ENCODE measurements around the gene SAMD14. TPM values are rescaled to one million over a fixed set of nuclear protein-coding genes. Genes with fewer than 3 reads are reported as not detected.

Gene SAMD14
- total RNA-seq, 2 experiments from 2014 or later, result 0.77 to 1.1 TPM

DNA sequence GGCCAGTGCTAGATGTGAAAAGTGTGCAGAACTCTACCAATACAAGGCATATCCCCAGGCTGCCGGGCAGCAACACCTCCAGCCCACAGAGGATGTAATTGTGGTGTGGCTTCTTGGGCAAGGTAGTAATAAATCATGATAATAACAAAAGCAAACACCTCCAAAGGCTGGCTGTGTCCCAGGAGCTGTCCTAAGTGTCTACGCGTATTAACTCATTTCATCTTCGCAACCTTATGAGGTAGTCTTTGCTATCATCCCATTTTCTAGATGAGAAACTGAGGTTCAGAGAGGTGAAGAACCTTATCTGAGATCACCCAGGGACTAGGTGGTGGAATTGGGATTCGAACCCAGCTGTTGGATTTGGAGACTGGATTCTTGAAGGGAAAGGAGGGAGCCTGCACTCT is 29.5 kb downstream of the SAMD14 start:
- CTCF ChIA-PET, result interaction anchor here (0.6 to 3.8 kb wide), 2 partner anchors 13 to 260 kb away, joined by 3 to 24 read pairs; no protein-coding TSS in a partner anchor
- H3K9me3 Mint-ChIP-seq (ENCODE audit: low read depth), result no peaks in the 10 kb centered on the region
- no peaks in the 10 kb centered on the region for H3K27me3 Mint-ChIP-seq
- H3K27ac Mint-ChIP-seq, result no peak overlapping the region
- H3K4me1 Mint-ChIP-seq, result peaks cover 9% of the 10 kb centered on the region
- POLR2A ChIA-PET, result no interaction called here
- ATAC-seq (no peak), DNase-seq (no peak)
- H3K36me3 Mint-ChIP-seq (ENCODE audit: low read depth), result no peaks in the 10 kb centered on the region
- no peak overlapping the region for H3K4me3 Mint-ChIP-seq
- intact Hi-C loops (cut with DNase I, micrococcal nuclease), result no loop called here

DNA sequence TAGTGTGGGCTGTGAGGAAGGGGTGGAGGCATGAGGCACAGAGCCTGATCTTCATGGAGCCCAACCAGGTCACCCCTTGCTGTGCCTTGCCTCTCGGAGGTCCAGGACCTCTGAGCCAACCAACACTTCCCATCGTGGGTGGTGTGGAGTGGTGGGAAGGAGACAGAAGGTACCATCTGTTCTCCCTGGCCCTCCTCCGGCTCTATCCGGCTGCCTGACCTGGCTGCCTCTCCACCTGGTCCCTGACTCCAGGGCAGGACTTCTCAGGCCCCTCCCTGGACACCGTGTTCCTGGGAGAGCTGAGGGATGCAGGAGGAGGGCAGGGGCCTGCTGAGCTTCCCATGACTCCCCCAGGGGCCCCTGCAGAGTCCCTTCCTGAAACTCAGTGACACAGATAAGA is 31.0 kb downstream of the SAMD14 start:
- intact Hi-C loops (cut with DNase I, micrococcal nuclease), result loop anchor here in 1 of 2 experiments (10.0 kb wide), 1 partner anchor 196 kb away; no protein-coding TSS in a partner anchor
- H3K9me3 Mint-ChIP-seq (ENCODE audit: low read depth), result no peaks in the 10 kb centered on the region
- CTCF ChIA-PET, result interaction anchor here (0.7 to 3.8 kb wide), 4 partner anchors 12 to 102 kb away, joined by 3 to 24 read pairs (median 4); no protein-coding TSS in a partner anchor
- POLR2A ChIA-PET, result no interaction called here
- H3K36me3 Mint-ChIP-seq (ENCODE audit: low read depth), result no peaks in the 10 kb centered on the region
- no peak overlapping the region for H3K4me3 Mint-ChIP-seq
- ATAC-seq, result no peak
- H3K4me1 Mint-ChIP-seq, result peaks cover 19% of the 10 kb centered on the region
- H3K27ac Mint-ChIP-seq, result no peak overlapping the region
- H3K27me3 Mint-ChIP-seq, result no peaks in the 10 kb centered on the region
- DNase-seq, result no peak

DNA sequence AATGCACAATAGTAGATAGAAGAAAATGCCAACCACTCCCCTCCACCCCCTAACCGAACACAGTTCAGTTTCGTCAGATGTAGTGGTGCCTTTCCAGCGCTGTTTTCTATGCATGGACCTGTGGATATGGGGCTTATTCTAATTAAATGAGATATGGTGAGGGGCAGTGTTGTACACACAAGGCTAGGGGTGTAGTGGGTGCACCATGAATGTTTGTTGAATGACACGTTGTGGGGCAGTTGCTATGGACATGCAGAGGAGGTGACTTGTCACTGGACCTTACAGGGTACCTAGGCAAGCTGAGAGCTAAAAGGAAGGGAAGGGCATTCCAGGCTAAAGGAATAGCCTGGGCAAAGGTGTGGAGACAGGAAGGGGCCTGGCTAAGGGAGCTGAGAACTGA is 31.4 kb downstream of the SAMD14 start:
- ChIA-PET POLR2A (no interaction called here), CTCF (interaction anchor here (0.7 to 3.8 kb wide), 7 partner anchors 11 to 236 kb away, joined by 3 to 24 read pairs (median 4); no protein-coding TSS in a partner anchor)
- Mint-ChIP-seq H3K4me1 (peaks cover 19% of the 10 kb centered on the region), H3K4me3 (no peak overlapping the region), H3K27me3 (no peaks in the 10 kb centered on the region), H3K27ac (no peak overlapping the region), H3K9me3 (ENCODE audit: low read depth) (no peaks in the 10 kb centered on the region), H3K36me3 (ENCODE audit: low read depth) (no peaks in the 10 kb centered on the region)
- intact Hi-C loops (cut with DNase I, micrococcal nuclease), result loop anchor here in 1 of 2 experiments (10.0 kb wide), 1 partner anchor 196 kb away; no protein-coding TSS in a partner anchor
- no peak for ATAC-seq
- DNase-seq, result no peak

DNA sequence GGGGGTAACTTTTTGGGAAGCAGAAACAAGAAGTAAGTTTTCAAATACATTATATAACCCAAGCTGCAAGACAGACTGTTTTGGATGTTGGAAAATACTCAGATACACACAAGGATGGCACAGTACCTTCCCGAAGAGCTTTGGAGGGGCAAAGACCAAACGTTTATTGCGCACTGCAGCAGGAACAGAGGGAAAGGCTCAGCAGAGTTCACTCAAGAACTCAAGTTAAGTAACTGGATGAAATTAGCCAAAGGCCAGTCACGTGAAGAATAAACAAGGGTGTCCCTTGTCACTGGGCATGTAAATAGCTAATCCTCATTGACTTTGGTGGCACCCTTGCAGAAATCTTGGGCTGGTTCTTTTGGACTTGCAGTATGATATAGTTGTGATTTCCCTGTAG is 32.0 kb downstream of the SAMD14 start:
- Mint-ChIP-seq H3K4me3 (no peak overlapping the region), H3K9me3 (ENCODE audit: low read depth) (no peaks in the 10 kb centered on the region), H3K4me1 (peaks cover 19% of the 10 kb centered on the region), H3K27me3 (no peaks in the 10 kb centered on the region), H3K36me3 (ENCODE audit: low read depth) (no peaks in the 10 kb centered on the region), H3K27ac (no peak overlapping the region)
- ChIA-PET POLR2A (no interaction called here), CTCF (interaction anchor here (0.6 to 3.8 kb wide), 7 partner anchors 11 to 235 kb away, joined by 3 to 24 read pairs (median 3); no protein-coding TSS in a partner anchor)
- intact Hi-C loops (cut with DNase I, micrococcal nuclease), result loop anchor here in 1 of 2 experiments (10.0 kb wide), 1 partner anchor 197 kb away; no protein-coding TSS in a partner anchor
- DNase-seq (no peak), ATAC-seq (no peak)

DNA sequence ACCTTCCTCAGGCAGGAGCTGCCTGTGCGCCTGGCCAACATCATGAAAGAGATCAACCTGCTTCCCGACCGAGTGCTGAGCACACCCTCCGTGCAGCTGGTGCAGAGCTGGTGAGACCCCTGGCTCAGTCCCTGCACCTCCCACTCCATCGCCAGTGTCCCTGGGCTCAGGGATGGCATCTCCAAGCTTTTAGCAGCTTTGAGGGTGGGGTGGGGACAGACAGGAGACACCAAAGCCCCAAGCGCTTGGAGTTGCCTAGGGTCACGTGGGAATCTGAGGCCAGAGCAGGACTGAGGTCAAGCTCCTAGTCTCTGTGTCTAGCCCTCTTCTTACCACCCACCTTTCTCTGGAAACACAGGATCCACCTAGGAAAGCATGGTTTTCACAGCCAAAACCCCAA is 32.5 kb downstream of the SAMD14 start:
- ChIA-PET CTCF (interaction anchor here (0.6 to 5.7 kb wide), 5 partner anchors 10 to 553 kb away, joined by 3 to 42 read pairs (median 6); no protein-coding TSS in a partner anchor), POLR2A (no interaction called here)
- H3K4me1 Mint-ChIP-seq, result peaks cover 19% of the 10 kb centered on the region
- H3K27me3 Mint-ChIP-seq, result no peaks in the 10 kb centered on the region
- H3K36me3 Mint-ChIP-seq (ENCODE audit: low read depth), result no peaks in the 10 kb centered on the region
- intact Hi-C loops (cut with DNase I, micrococcal nuclease), result loop anchor here in 1 of 2 experiments (10.0 kb wide), 1 partner anchor 197 kb away; no protein-coding TSS in a partner anchor
- DNase-seq (no peak), ATAC-seq (no peak)
- H3K4me3 Mint-ChIP-seq, result no peak overlapping the region
- no peaks in the 10 kb centered on the region for H3K9me3 Mint-ChIP-seq (ENCODE audit: low read depth)
- H3K27ac Mint-ChIP-seq, result no peak overlapping the region

DNA sequence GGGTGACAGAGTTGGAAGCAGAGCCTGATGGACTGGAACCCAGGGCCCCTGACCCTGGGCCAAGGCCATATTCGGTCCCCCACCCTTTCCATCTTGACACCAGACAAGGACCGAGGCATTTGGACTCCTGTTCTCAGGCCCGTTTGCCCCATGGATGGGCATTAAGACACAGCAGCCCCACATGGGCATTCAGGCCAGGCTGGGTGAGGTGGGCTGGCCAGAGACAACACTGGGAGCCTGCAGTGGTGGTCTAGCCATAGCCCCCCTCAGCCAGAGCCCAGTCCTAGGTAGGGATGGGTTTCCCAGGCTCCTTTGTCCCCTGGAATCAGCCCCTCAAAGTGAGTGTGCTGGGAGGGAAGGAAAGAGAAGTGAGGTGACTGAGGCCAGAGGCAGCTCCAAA is 33.2 kb downstream of the SAMD14 start:
- CTCF ChIA-PET, result interaction anchor here (1.2 to 5.7 kb wide), 4 partner anchors 9 to 19 kb away, joined by 3 to 42 read pairs (median 16); no protein-coding TSS in a partner anchor
- Mint-ChIP-seq H3K36me3 (ENCODE audit: low read depth) (no peaks in the 10 kb centered on the region), H3K4me3 (no peak overlapping the region), H3K9me3 (ENCODE audit: low read depth) (no peaks in the 10 kb centered on the region), H3K27me3 (no peaks in the 10 kb centered on the region), H3K4me1 (peaks cover 19% of the 10 kb centered on the region), H3K27ac (no peak overlapping the region)
- intact Hi-C loops (cut with DNase I, micrococcal nuclease), result loop anchor here in 1 of 2 experiments (10.0 kb wide), 1 partner anchor 198 kb away; no protein-coding TSS in a partner anchor
- ATAC-seq (no peak), DNase-seq (no peak)
- POLR2A ChIA-PET, result no interaction called here

DNA sequence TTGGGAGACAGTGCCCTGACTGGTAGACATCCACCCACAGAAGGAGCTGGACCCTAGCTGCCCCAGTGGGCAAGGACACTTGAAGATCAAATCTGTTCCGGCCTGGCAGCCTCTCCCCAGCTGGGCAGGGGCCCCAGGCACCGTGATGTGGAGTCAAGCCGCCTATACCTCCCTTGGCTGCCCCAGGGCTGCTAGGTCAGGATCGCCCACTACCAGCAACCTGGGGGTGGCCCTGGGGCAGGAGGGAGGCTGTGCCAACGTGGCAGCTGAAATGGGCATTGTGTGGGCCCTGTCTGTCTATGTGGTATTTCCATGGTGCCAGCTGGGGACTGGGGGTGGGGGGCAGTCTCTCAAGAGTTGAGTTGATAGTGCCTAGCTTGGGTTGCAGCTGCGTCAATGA is 33.9 kb downstream of the SAMD14 start:
- no peak for DNase-seq
- ATAC-seq, result no peak
- ChIA-PET POLR2A (no interaction called here), CTCF (interaction anchor here (1.3 to 5.7 kb wide), 2 partner anchors 9 to 20 kb away, joined by 8 to 42 read pairs; no protein-coding TSS in a partner anchor)
- Mint-ChIP-seq H3K36me3 (ENCODE audit: low read depth) (no peaks in the 10 kb centered on the region), H3K27ac (no peak overlapping the region), H3K27me3 (no peaks in the 10 kb centered on the region), H3K9me3 (ENCODE audit: low read depth) (no peaks in the 10 kb centered on the region), H3K4me1 (peaks cover 19% of the 10 kb centered on the region), H3K4me3 (peak overlapping the region; percentile 84)
- intact Hi-C loops (cut with DNase I, micrococcal nuclease), result loop anchor here in 1 of 2 experiments (10.0 kb wide), 1 partner anchor 199 kb away; no protein-coding TSS in a partner anchor

DNA sequence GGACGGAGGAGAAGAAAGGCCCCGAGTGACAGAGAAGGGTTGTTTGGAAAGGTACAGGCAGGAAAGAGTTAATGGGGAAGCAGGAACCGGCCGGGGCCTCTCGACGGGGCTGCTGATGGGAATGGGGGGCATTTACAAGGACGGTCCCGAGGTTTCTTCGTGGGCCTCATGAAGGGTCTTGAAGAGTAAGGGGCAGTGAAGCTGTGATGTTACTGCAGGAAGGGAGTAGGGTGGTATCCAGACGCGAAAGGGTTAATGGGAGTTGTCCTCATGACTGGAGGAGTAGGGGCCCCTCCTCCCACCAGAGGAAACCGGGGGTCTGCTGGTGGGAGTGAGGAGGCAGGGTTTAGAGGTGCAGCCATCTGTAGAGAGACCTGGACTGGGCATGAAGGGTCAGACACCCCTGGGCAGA is 34.3 kb downstream of the SAMD14 start:
- CTCF ChIA-PET, result interaction anchor here (1.3 to 5.7 kb wide), 3 partner anchors 8 to 20 kb away, joined by 8 to 42 read pairs (median 23); no protein-coding TSS in a partner anchor
- Mint-ChIP-seq H3K27ac (peak overlapping the region; percentile 91), H3K4me3 (peak overlapping the region; percentile 84), H3K36me3 (ENCODE audit: low read depth) (no peaks in the 10 kb centered on the region), H3K27me3 (no peaks in the 10 kb centered on the region), H3K9me3 (ENCODE audit: low read depth) (no peaks in the 10 kb centered on the region), H3K4me1 (peaks cover 19% of the 10 kb centered on the region)
- intact Hi-C loops (cut with DNase I, micrococcal nuclease), result loop anchor here (1.0 to 10.0 kb wide), 14 partner anchors 35 to 680 kb away; partner anchors contain the start of genes ITGA3 (in 1 of the 2), KAT7 (in 1 of the 2) and SAMD14 (in 1 of the 2)
- no peak for DNase-seq
- POLR2A ChIA-PET, result no interaction called here
- ATAC-seq, result no peak

DNA sequence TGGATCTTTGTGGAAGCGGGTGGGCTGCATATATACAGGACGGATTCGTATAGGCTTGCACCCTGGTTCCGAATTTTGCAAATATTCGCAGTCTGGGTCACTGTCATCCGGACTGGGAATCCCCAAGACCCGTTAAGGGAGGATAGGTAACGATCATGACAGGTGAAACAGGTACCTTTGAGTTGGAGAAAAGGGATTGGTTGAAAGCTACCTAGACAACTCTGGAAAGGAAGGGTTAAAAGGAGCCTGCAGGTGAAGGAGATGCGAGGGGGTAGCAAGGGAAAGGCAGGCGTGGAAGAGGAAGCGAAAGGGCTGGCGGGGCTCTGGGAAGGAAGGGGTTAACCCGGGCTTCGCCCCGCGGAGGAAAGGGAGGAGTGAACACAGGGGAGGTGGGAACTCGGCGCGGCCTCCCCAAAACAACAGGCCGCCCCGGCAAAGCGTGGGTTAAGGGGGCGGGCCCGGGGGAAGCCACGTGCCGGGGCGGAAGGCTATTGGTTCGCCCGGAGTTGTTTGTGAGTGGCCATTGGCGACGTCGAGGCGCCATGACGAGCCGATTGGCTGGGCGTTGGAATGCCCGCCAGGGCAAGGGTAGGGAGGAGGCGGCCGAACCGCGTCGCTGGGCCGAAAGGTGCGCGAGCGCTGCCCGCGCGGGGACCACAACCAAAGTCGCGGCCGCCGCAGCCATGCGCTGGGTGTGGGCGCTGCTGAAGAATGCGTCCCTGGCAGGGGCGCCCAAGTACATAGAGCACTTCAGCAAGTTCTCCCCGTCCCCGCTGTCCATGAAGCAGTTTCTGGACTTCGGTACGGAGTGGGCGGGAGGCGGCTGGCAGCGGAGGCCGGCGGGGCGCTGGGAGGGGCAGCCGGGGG is 35.0 kb downstream of the SAMD14 start, which contains the start of gene PDK2:
Gene PDK2 (plus strand): TSS at position 599 of the 867 bp plus-strand sequence. CDS start 85 bp downstream, at position 684.
- ATAC-seq, result peak; percentile 93
- Mint-ChIP-seq H3K4me3 (peak within 1 kb of the TSS; percentile 84), H3K9me3 (ENCODE audit: low read depth) (no peaks in the 10 kb centered on the region), H3K36me3 (ENCODE audit: low read depth) (no peaks in the 10 kb centered on the region), H3K4me1 (peaks cover 19% of the 10 kb centered on the region), H3K27ac (peak within 1 kb of the TSS; percentile 91), H3K27me3 (no peaks in the 10 kb centered on the region)
- CTCF ChIA-PET, result interaction anchor here (0.6 to 5.7 kb wide), 53 partner anchors 9 to 537 kb away, joined by 3 to 43 read pairs (median 6); partner anchors contain the start of genes COL1A1, FAM117A and ITGA3
- peak; percentile 97 for DNase-seq
- intact Hi-C loops (cut with DNase I, micrococcal nuclease), result loop anchor here (1.0 to 10.0 kb wide), 17 partner anchors 36 to 680 kb away; partner anchors contain the start of genes ITGA3 (in 1 of the 2), KAT7 (in 1 of the 2) and SAMD14 (in 1 of the 2)
- POLR2A ChIA-PET, result interaction anchor here (0.7 to 1.3 kb wide), 3 partner anchors 22 to 39 kb away, joined by 4 read pairs; no protein-coding TSS in a partner anchor

DNA sequence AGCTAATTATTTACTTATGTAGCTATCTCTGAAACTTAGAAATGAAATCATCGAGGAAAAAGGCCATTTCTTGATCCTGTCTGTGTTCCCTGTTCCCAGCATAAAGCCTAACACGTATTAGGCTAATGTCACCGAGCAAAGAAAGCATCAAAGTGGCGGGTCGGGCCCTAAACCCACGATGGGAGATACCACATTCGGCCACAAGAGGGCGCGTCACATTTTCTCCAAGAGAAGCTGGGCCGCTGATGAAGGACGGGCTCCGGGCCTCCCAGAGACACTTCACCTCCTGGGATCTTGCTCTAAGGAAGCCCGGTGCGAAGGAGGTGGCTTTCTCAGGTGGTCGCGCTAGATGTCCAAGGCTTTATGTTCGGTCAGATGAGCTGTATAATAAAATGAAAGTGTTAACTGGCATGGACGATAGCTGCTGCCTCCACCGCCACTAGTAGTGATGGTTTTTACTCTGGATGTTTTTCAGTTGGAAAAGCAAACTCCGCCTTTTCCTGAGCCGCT is 35.7 kb downstream of the SAMD14 start:
- ChIA-PET POLR2A (interaction anchor here (0.6 to 1.3 kb wide), 4 partner anchors 23 to 42 kb away, joined by 3 to 4 read pairs (median 4); no protein-coding TSS in a partner anchor), CTCF (interaction anchor here (0.6 to 5.7 kb wide), 62 partner anchors 9 to 537 kb away, joined by 3 to 43 read pairs (median 5); partner anchors contain the start of genes COL1A1, FAM117A and ITGA3)
- peak overlapping the region; percentile 84 for H3K4me3 Mint-ChIP-seq
- intact Hi-C loops (cut with DNase I, micrococcal nuclease), result loop anchor here (1.0 to 10.0 kb wide), 7 partner anchors 37 to 203 kb away; partner anchors contain the start of gene SAMD14 (in 1 of the 2)
- peak; percentile 62 for ATAC-seq
- peaks cover 19% of the 10 kb centered on the region for H3K4me1 Mint-ChIP-seq
- H3K27ac Mint-ChIP-seq, result peak overlapping the region; percentile 91
- DNase-seq, result peak; percentile 94
- H3K9me3 Mint-ChIP-seq (ENCODE audit: low read depth), result no peaks in the 10 kb centered on the region
- H3K27me3 Mint-ChIP-seq, result no peaks in the 10 kb centered on the region
- no peaks in the 10 kb centered on the region for H3K36me3 Mint-ChIP-seq (ENCODE audit: low read depth)
